NB4 (cell line): ENCODE measurements around the gene FILIP1L.

Experiments used
- DNase-seq: peaks from one replicate; pipeline ENCODE4 v3.0.0; 2010; ENCODE audit warnings: low read depth
- H3K4me3 ChIP-seq: one replicate; pipeline ENCODE4 v1.5.1; 2011; ENCODE audit warnings: mild to moderate bottlenecking, low read depth, low read length, moderate library complexity
- MYC ChIP-seq: IDR thresholded peaks from 2 replicates; pipeline ENCODE4 v1.6.1; 2011; ENCODE audit warnings: low read depth, low read length
- POLR2A ChIP-seq: IDR thresholded peaks from 2 replicates; pipeline ENCODE4 v1.6.1; 2011; ENCODE audit warnings: mild to moderate bottlenecking; ENCODE audit not compliant: insufficient read length; ENCODE audit errors: extremely low read depth
- TF ChIP-seq, protein P1 (sequence below): IDR thresholded peaks from one replicate; pipeline ENCODE4 v1.5.1; 2012; ENCODE audit warnings: low read depth, low read length
- TF ChIP-seq, protein P2 (sequence below): IDR thresholded peaks from 2 replicates; pipeline ENCODE4 v1.6.1; 2011; ENCODE audit warnings: low read depth, low read length

The FILIP1L gene

DNA sequence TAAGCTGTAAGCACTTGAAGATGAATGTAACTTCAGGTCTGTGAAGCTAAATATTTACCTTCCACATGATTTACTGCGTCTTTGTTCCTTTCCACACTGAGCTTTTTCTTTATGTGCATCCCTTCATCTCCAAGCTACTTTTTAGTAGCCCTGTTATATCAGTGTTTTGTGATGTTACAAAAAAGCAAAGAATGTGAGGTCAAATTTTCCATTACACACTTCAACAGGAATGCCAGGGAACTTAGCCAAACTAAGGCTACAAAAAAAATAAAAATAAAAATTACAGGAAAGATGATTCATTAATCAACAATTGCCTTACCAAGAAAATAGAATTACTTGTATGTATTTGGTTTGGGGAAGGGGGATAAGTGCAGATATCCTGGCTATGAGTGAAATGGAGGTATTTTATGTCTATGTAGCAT lies 73.0 kb downstream of the FILIP1L start:
- no peak for DNase-seq
- no peak overlapping the region for H3K4me3 ChIP-seq
- TF ChIP-seq POLR2A, result no peak
- TF ChIP-seq, protein P1, sequence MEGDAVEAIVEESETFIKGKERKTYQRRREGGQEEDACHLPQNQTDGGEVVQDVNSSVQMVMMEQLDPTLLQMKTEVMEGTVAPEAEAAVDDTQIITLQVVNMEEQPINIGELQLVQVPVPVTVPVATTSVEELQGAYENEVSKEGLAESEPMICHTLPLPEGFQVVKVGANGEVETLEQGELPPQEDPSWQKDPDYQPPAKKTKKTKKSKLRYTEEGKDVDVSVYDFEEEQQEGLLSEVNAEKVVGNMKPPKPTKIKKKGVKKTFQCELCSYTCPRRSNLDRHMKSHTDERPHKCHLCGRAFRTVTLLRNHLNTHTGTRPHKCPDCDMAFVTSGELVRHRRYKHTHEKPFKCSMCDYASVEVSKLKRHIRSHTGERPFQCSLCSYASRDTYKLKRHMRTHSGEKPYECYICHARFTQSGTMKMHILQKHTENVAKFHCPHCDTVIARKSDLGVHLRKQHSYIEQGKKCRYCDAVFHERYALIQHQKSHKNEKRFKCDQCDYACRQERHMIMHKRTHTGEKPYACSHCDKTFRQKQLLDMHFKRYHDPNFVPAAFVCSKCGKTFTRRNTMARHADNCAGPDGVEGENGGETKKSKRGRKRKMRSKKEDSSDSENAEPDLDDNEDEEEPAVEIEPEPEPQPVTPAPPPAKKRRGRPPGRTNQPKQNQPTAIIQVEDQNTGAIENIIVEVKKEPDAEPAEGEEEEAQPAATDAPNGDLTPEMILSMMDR, result no peak
- TF ChIP-seq MYC, result no peak
- TF ChIP-seq, protein P2, sequence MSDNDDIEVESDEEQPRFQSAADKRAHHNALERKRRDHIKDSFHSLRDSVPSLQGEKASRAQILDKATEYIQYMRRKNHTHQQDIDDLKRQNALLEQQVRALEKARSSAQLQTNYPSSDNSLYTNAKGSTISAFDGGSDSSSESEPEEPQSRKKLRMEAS, result no peak

DNA sequence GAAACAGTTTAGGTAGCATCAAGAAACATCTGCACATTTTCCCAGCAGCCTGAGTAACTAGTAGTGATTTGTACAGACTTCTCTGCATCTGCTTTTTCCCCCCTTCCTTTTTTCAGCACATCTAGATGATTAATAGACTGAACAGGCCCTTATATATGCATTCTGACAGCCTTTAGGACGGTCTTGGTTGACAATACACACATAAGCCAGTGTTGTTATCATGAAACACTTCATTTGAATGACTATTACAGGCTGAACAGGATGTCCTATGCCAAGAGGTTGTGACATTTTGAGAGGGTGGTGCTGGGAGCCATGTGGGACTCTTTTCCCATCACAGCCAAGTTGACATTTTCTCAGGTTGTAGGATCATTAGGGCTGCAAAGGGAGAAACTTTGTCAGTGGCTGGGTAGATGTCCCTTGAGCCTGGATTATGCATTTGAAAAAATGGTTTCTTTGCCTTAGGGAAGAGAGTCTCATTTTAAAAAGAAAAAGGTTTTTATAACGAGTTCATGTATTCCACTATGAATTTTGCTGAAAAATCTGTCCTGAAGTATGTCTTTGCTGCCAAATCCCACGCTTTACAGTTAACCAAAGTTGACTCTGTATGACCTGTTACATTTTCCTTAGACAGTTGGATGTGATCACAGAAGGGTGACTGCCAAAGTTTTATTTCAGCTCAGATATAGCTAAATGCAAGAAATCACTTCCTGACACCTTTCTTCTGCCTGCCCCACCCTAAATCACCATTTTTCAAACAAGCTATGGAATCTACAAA lies 73.7 kb downstream of the FILIP1L start:
- TF ChIP-seq, protein P1, result no peak
- TF ChIP-seq MYC (no peak), POLR2A (no peak)
- TF ChIP-seq, protein P2, result no peak
- no peak for DNase-seq
- no peak overlapping the region for H3K4me3 ChIP-seq

DNA sequence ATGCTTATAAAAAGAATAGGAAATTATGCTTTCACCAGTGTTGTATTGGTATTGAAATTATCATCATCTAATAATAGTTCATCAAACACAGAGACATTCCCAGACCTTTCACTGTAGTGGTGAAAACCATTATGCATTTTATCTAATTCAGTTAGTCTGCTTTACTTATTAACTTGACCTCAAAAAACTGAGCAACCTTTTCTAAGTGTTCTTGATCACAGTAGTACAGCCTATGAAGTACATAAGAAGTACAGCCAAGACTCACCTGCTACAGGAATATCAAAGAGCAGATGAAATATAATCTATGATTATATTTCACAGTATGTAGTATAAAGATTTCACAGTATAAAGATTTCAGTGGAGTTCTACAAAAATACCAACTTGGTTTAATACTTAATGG lies 75.2 kb downstream of the FILIP1L start:
- no peak for DNase-seq
- TF ChIP-seq, protein P2, result no peak
- TF ChIP-seq, protein P1, result no peak
- TF ChIP-seq MYC, result no peak
- no peak for TF ChIP-seq POLR2A
- no peak overlapping the region for H3K4me3 ChIP-seq

DNA sequence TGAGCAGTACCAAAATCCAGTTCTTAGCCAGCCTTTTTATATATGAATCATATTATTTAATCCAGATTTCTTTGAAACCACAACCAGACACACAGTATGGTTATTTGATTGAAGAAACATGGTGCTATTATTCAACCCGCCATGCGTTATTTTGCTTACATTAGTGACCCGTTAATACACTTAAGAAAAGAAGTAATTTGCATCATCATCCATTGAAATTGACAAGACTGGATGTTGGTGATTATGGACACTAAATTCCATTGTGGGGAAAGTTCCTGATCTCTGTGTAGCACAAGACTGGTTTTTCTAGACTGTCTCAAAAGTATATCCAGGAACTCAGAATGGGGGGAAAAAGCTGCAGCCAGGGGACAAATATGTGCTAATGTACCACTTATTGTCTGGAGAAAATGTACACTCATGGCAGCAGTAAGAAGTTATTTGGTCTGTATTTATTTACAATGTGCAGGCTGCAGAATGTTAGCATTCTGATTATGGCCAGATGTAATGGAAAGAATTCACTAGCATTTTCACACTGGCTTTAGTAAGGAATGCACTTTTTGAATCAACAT lies 80.3 kb downstream of the FILIP1L start:
- DNase-seq, result no peak
- TF ChIP-seq MYC, result no peak
- TF ChIP-seq POLR2A, result no peak
- TF ChIP-seq, protein P2, result no peak
- TF ChIP-seq, protein P1, result no peak
- no peak overlapping the region for H3K4me3 ChIP-seq

DNA sequence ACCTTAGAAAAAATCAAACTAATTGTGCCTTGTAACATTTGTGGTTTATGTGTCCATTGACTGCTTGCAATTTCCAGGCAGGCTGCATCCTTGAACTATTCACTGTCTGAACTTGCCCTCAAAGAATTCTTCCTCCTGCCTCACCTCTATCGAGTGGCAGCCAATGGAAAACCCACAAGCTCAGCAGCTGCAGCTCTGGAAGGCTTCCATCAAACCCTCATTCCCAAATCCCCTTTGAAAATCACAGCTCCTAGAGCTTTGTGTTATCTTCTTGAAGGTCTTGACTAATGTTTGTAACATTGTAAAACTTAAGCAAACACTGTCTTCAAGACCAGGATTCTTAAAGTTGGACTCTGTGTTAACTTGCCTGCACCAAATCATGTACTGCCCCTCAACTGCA lies 81.1 kb downstream of the FILIP1L start:
- no peak for TF ChIP-seq MYC
- no peak for DNase-seq
- H3K4me3 ChIP-seq, result no peak overlapping the region

DNA sequence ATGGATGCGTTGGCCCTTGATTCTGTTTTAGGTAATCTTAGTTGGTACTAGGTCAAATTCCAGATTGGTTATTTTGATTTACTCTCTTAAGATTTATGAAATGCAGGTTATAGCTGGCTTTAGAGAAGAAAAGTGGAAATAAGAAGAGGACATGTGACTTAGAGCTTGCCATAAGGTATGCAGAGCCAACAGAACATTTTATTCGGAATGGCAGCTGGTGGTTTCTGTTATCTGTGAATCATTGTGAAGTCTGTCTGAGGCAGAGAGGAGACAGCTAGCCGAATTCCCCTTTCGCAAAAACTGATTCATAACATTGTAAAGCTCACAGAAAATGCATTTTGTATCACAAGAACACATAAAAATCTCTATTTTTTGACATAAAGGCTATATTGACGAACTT lies 82.1 kb downstream of the FILIP1L start:
- DNase-seq, result no peak
- TF ChIP-seq, protein P1, result no peak
- TF ChIP-seq POLR2A, result no peak
- TF ChIP-seq MYC, result no peak
- TF ChIP-seq, protein P2, result no peak
- H3K4me3 ChIP-seq, result no peak overlapping the region
